Thyroid gland (tissue), 4 donors: Measurements from ENCODE around the gene CHCHD6.

ENCODE experiments used
- POLR2A ChIP-seq, 2 donors: fragments of 450-650 bp; IDR thresholded peaks; one replicate each; pipeline ENCODE4 v1.6.1; 2017; ENCODE audit warnings: antibody characterized with exemption in 2 of 2, mild to moderate bottlenecking in 2 of 2, moderate library complexity in 1 of 2
- TF ChIP-seq, protein P1 (sequence below), 6 experiments: fragments of 200-600 bp in 3 of 6; fragments of 450-650 bp in 3 of 6; sonication (generic) in 3 of 6; IDR thresholded peaks; one replicate each; pipeline ENCODE4 v1.5.1; 2016 to 2019; ENCODE audit warnings: antibody characterized with exemption in 6 of 6, mild to moderate bottlenecking in 2 of 6, inconsistent platforms in 1 of 6, moderate library complexity in 1 of 6

DNA sequence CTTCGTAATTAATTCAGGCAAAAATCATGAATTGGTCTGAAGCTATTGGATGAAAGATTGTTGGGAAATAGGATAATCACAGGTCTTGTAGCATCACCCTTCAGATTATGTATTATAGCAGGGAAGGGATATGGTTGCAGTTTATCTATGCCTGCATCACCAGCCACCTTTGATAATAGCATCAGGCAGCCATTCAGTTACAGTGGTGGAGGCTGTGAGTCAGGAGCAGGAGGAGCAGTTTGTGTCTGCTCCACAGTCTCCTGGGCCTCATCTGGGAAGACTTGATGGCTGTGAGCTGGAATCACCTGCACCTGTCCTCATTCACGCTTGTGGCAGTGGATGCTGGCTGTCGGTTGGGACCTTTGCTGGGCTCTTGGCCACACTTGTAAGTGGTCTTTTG lies 174.6 kb downstream of the CHCHD6 start:
- TF ChIP-seq, protein P1, sequence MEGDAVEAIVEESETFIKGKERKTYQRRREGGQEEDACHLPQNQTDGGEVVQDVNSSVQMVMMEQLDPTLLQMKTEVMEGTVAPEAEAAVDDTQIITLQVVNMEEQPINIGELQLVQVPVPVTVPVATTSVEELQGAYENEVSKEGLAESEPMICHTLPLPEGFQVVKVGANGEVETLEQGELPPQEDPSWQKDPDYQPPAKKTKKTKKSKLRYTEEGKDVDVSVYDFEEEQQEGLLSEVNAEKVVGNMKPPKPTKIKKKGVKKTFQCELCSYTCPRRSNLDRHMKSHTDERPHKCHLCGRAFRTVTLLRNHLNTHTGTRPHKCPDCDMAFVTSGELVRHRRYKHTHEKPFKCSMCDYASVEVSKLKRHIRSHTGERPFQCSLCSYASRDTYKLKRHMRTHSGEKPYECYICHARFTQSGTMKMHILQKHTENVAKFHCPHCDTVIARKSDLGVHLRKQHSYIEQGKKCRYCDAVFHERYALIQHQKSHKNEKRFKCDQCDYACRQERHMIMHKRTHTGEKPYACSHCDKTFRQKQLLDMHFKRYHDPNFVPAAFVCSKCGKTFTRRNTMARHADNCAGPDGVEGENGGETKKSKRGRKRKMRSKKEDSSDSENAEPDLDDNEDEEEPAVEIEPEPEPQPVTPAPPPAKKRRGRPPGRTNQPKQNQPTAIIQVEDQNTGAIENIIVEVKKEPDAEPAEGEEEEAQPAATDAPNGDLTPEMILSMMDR (IDR thresholded peaks at IDR 0.05) = no peak
- no peak for TF ChIP-seq POLR2A (IDR thresholded peaks at IDR 0.05)
